ENCODE data around the gene CXCR2.

DNA sequence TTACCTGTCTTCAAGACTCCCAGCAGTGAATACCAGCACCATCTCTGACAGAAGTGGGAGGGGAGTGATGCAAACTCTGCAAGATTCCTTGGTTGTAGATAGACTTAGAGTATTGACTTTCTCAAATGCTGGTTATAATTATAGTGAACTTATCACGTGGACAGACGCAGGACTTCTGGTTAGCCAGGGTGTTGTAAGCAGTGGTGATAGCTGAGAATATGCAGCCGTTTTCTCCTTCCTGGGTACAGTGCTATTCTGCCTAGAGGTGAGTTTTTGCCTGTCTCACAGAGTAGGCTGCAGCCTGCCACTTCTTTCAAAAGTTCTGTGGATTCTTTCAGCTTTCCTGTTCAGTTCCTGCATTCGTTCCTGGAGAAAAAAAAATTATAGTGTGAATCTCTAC, 733 bp upstream of the CXCR2 start:
- TF ChIP-seq CTCF (conservative IDR thresholded peaks at IDR 0.05 in 1 of 2, IDR thresholded peaks at IDR 0.05 in 1 of 2; ENCODE audit: extremely low read depth in 1 of 2, insufficient read depth in 1 of 2, low read depth in 1 of 2, low read length in 2 of 2), result no peak
- TF ChIP-seq EZH2 (IDR thresholded peaks at IDR 0.05; ENCODE audit: borderline replicate concordance, low read length), result no peak

All from mammary epithelial cell (primary cell).